ENCODE data around the gene IRX4. TPM values are rescaled to one million over a fixed set of nuclear protein-coding genes. Genes with fewer than 3 reads are reported as not detected.

Gene IRX4
- total and polyA plus RNA-seq, 7 donors, result 0.05 to 0.65 (median 0.48) TPM; not detected in 4

DNA sequence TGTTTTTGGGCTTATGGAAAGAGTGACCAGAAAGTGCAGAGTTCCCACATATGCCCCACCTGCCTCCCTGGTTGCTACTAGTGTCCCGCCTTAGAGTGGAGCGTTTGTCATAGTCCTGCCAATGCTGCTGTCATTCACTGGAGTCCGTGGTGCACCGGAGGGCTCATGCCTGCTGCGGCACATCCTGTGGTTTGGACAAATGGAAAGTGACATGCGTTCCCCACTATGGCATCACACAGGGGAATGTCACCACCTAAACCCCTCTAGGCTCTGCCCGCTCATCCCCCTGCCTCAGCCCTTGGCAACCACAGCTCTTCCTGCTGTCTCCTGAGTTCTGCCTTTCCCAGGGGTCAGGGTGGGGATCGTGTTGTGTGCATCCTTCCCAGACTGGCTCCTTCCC is 29.2 kb downstream of the IRX4 start:
- H3K4me3 ChIP-seq, result no peak overlapping the region
- WGBS, 3 donors, result 52 to 63% (median 58%) methylated on average over 8 of the region's 8 CpGs
- ATAC-seq, result no peak
- no peaks in the 10 kb centered on the region for H3K36me3 ChIP-seq (ENCODE audit: insufficient read depth in 1 of 2, low read depth in 1 of 2)
- H3K27me3 ChIP-seq (ENCODE audit: insufficient read depth in 3 of 3, low read length in 2 of 3), result peaks cover 0 to 83% (median 21%) of the 10 kb centered on the region in 3 donors
- peak in 1 of 2 donors; percentile 6 for DNase-seq
- TF ChIP-seq, protein P1, sequence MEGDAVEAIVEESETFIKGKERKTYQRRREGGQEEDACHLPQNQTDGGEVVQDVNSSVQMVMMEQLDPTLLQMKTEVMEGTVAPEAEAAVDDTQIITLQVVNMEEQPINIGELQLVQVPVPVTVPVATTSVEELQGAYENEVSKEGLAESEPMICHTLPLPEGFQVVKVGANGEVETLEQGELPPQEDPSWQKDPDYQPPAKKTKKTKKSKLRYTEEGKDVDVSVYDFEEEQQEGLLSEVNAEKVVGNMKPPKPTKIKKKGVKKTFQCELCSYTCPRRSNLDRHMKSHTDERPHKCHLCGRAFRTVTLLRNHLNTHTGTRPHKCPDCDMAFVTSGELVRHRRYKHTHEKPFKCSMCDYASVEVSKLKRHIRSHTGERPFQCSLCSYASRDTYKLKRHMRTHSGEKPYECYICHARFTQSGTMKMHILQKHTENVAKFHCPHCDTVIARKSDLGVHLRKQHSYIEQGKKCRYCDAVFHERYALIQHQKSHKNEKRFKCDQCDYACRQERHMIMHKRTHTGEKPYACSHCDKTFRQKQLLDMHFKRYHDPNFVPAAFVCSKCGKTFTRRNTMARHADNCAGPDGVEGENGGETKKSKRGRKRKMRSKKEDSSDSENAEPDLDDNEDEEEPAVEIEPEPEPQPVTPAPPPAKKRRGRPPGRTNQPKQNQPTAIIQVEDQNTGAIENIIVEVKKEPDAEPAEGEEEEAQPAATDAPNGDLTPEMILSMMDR (IDR thresholded peaks at IDR 0.05), result no peak
- no peaks in the 10 kb centered on the region for H3K9me3 ChIP-seq
- no peak overlapping the region for H3K27ac ChIP-seq
- no peaks in the 10 kb centered on the region for H3K4me1 ChIP-seq
- intact Hi-C loops (cut with DNase I), result no loop called here

DNA sequence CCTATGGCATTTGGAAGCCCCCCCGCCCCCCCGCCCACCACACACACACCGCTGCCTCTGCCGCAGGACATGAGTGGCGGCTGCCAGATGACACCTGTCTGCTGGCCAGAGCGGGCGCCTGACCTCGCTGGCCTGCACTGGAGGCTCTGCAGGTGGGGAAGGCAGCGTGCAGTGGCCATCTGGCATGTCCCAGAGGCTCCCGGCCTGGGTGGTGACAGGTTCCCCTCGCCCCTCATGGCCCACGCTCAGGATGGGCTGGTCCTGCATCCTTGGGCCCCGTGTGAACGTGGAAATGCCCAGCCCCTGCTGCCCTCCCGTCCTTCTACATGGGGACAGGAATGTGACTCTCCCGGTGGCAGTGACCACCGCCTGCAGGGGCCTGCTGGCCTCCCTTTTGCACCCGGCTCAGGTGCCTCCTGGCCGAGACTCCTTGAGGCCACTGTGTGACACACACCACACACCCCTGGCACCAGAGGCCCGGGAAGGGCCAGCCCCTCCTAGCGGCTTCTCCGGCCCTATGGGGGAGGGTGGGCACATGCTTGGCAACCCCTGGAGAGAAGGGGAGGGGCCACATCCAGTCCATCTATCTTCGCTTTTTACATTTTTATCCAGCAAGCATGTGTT is 30.3 kb downstream of the IRX4 start:
- no peaks in the 10 kb centered on the region for H3K9me3 ChIP-seq
- H3K27me3 ChIP-seq (ENCODE audit: insufficient read depth in 3 of 3, low read length in 2 of 3), result peaks cover 0 to 90% (median 21%) of the 10 kb centered on the region in 3 donors
- ATAC-seq (no peak), DNase-seq (peak in 1 of 2 donors; percentile 21)
- H3K27ac ChIP-seq, result no peak overlapping the region
- no peaks in the 10 kb centered on the region for H3K36me3 ChIP-seq (ENCODE audit: insufficient read depth in 1 of 2, low read depth in 1 of 2)
- no peaks in the 10 kb centered on the region for H3K4me1 ChIP-seq
- TF ChIP-seq, protein P1 (IDR thresholded peaks at IDR 0.05), result no peak
- intact Hi-C loops (cut with DNase I), result no loop called here
- H3K4me3 ChIP-seq, result no peak overlapping the region
- 50 to 53% (median 53%) methylated on average over 19 to 23 of the region's 23 CpGs for WGBS, 3 donors

DNA sequence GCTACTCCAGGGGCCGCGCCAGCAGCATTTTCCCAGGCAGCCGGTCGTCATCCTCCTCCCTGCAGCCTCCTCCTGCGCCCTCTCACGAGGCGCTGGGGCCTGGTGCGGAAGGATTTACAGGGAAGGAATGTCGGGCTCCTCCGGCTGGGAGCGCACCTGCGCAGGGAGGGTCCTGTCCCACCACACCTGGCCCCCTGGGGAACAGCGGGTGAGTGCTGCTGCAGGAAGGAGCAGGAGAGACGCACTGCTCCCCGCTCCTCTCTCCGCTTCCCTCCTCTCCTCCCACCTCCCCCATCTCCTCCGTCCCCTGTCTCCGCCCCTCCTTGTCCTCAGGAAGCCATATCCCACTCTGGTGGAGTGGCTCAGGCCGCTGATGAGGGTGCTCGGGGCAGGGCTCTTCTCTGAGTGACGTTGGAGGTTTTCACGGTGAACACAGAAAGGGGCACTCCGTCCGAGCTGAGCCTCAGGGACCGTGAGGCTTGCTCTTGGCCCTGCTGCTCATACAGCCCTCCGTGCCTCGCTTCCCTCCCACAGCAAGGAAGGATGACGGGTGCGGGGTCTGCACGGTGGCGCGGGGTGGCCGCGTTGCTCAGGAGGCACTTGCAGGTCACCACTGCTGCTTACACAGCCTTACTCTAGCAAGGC is 31.3 kb downstream of the IRX4 start:
- Histone ChIP-seq H3K4me3 (no peak overlapping the region), H3K36me3 (ENCODE audit: insufficient read depth in 1 of 2, low read depth in 1 of 2) (no peaks in the 10 kb centered on the region), H3K4me1 (no peaks in the 10 kb centered on the region), H3K27me3 (ENCODE audit: insufficient read depth in 3 of 3, low read length in 2 of 3) (peaks cover 0 to 80% (median 18%) of the 10 kb centered on the region in 3 donors), H3K27ac (no peak overlapping the region), H3K9me3 (no peaks in the 10 kb centered on the region)
- WGBS, 3 donors, result 16 to 26% (median 20%) methylated on average over 29 to 34 of the region's 34 CpGs
- DNase-seq (peak in 1 of 2 donors; percentile 30), ATAC-seq (no peak)
- TF ChIP-seq, protein P1 (IDR thresholded peaks at IDR 0.05), result no peak
- intact Hi-C loops (cut with DNase I), result no loop called here

DNA sequence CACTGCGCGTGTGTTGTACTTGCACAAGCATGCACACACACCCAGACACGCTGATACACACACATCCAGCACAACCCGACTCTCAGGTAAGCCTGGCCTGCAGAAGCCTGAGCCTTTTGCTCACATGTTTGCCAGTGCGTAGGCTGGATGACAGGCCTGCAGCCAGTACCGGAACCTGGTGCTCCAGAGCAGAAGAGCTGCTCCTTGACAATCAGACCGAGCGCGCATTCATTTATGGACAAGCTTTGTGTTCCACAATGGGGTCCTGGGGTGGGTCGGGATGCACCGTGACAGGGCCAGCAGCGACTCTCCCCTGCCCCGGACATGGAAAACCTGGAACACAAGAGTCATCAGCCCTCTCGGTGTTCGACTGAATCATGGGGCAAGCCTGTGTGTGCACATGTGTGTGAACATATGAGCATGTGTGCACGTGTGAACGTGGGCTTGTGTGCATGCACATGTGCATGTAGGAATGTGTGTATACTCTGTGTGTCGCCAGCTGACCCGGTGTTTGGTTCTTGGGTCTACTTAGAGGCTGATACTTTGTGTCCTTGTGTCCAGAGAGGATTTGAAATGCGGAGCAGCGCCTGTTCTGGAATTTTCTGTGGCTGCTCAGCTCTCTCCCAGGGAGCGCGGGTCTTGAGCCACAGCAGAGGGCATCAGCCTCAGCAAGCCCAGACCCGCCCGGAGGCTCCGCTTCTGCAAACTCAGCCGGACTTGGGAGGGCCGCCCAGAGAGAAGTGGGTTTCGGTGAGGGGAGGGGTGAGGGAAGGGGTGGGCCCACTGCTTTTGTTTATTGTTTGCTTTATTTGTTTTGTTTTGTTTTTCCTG is 32.2 kb downstream of the IRX4 start:
- TF ChIP-seq, protein P1 (IDR thresholded peaks at IDR 0.05), result no peak
- peak in 1 of 2 donors; percentile 35 for DNase-seq
- ATAC-seq, result no peak
- H3K36me3 ChIP-seq (ENCODE audit: insufficient read depth in 1 of 2, low read depth in 1 of 2), result no peaks in the 10 kb centered on the region
- H3K4me3 ChIP-seq, result no peak overlapping the region
- no peaks in the 10 kb centered on the region for H3K4me1 ChIP-seq
- peaks cover 0 to 71% (median 18%) of the 10 kb centered on the region in 3 donors for H3K27me3 ChIP-seq (ENCODE audit: insufficient read depth in 3 of 3, low read length in 2 of 3)
- intact Hi-C loops (cut with DNase I), result no loop called here
- H3K9me3 ChIP-seq, result no peaks in the 10 kb centered on the region
- 64 to 75% (median 72%) methylated on average over 29 of the region's 29 CpGs for WGBS, 3 donors
- H3K27ac ChIP-seq, result no peak overlapping the region
